Endothelial cell of umbilical vein (primary cell): ENCODE measurements around the gene TANGO6. TPM values are rescaled to one million over a fixed set of nuclear protein-coding genes. Genes with fewer than 3 reads are reported as not detected.

ENCODE experiments used
- BruUV-seq: library from RNA; stranded (reverse); fragments of 400-500 nt; replicated peaks from 2 replicates; lab custom pipeline; 2021; lab: Mats Ljungman, UMichigan
- CTCF ChIA-PET: fragments of 300-600, 350-600 bp; sonication (Branson Sonifier 250); formaldehyde crosslinking; loops from one replicate; lab custom pipeline; 2021; ENCODE audit warnings: antibody characterized with exemption, inconsistent platforms; lab: Charles Lee
- POLR2A ChIA-PET: fragments of 300-600, 350-600 bp; sonication (Branson Sonifier 250); formaldehyde crosslinking; loops from one replicate; lab custom pipeline; 2021; ENCODE audit warnings: antibody characterized with exemption, inconsistent platforms; lab: Charles Lee
- DNase-seq: peaks from one replicate; pipeline ENCODE4 v3.0.0-alpha.2; 2011; ENCODE audit warnings: low read depth, low spot score
- FAIRE-seq: peaks from 2 replicates; lab custom pipeline; 2011; peaks lifted over from hg19 to GRCh38; lab: Jason Lieb, UNC
- H2AFZ ChIP-seq: 2 replicates; pipeline ENCODE4 v1.6.0; 2012; ENCODE audit warnings: low read depth, low read length, control low read depth, inconsistent platforms
- H3K27ac ChIP-seq: 2 replicates; pipeline ENCODE4 v1.5.1; 2011; ENCODE audit warnings: low read depth, mild to moderate bottlenecking, control low read depth, low read length, moderate library complexity; ENCODE audit not compliant: insufficient read depth
- H3K27me3 ChIP-seq, 2 experiments: 2 replicates each; pipeline versions ENCODE4 v1.6.0 to v1.6.1; 2011; ENCODE audit warnings: low read length in 2 of 2, mixed read lengths in 1 of 2; ENCODE audit not compliant: control insufficient read depth in 2 of 2, insufficient read depth in 2 of 2
- H3K36me3 ChIP-seq, 2 experiments: 2 replicates in 1 of 2; 3 replicates in 1 of 2; pipeline ENCODE4 v1.5.1; 2011; ENCODE audit warnings: low read length in 2 of 2, mild to moderate bottlenecking in 1 of 2, moderate library complexity in 1 of 2; ENCODE audit not compliant: control insufficient read depth in 2 of 2, insufficient read depth in 2 of 2; ENCODE audit errors: extremely low read depth in 1 of 2
- H3K4me1 ChIP-seq: 3 replicates; pipeline ENCODE4 v1.5.1; 2011; ENCODE audit warnings: mild to moderate bottlenecking, low read length; ENCODE audit not compliant: control insufficient read depth, insufficient read depth; ENCODE audit errors: extremely low read depth
- H3K4me2 ChIP-seq: 2 replicates; pipeline ENCODE4 v1.6.1; 2011; ENCODE audit warnings: low read length, control low read depth, mixed read lengths; ENCODE audit not compliant: insufficient read depth
- H3K4me3 ChIP-seq, 3 experiments: fragments of 200-600 bp in 1 of 3; sonication (generic), shearing (Covaris generic) in 1 of 3; replicated peaks in 1 of 3; 2 replicates each; pipeline ENCODE4 v1.5.1; 2011 to 2016; ENCODE audit warnings: control low read depth in 3 of 3, low read length in 3 of 3, mild to moderate bottlenecking in 2 of 3, inconsistent platforms in 1 of 3, low read depth in 1 of 3, moderate library complexity in 1 of 3; ENCODE audit not compliant: insufficient read depth in 1 of 3
- H3K79me2 ChIP-seq: 2 replicates; pipeline ENCODE4 v1.6.0; 2012; ENCODE audit warnings: low read length, inconsistent platforms; ENCODE audit not compliant: control insufficient read depth, insufficient read depth
- H3K9ac ChIP-seq: replicated peaks from 2 replicates; pipeline ENCODE3; 2011; ENCODE audit warnings: low read length, control low read depth; ENCODE audit not compliant: insufficient read depth; ENCODE audit errors: extremely low read depth
- H3K9me1 ChIP-seq: replicated peaks from 3 replicates; pipeline ENCODE4 v1.6.0; 2011; ENCODE audit warnings: mild to moderate bottlenecking, low read length; ENCODE audit not compliant: control insufficient read depth, insufficient read depth; ENCODE audit errors: extremely low read depth
- H3K9me3 ChIP-seq: replicated peaks from 2 replicates; pipeline ENCODE4 v1.5.1; 2012; ENCODE audit warnings: low read length, inconsistent platforms; ENCODE audit not compliant: control insufficient read depth, insufficient read depth
- H4K20me1 ChIP-seq: replicated peaks from 2 replicates; pipeline ENCODE3; 2011; ENCODE audit warnings: mild to moderate bottlenecking, low read length; ENCODE audit not compliant: control insufficient read depth, insufficient read depth; ENCODE audit errors: extremely low read depth
- EZH2 ChIP-seq: IDR thresholded peaks from 2 replicates; pipeline ENCODE4 v1.6.1; 2012; ENCODE audit warnings: borderline replicate concordance, low read depth, mild to moderate bottlenecking, moderate library complexity, low read length, inconsistent platforms; ENCODE audit not compliant: severe bottlenecking
- FOS ChIP-seq: IDR thresholded peaks from 2 replicates; pipeline ENCODE4 v1.6.1; 2011; ENCODE audit warnings: mild to moderate bottlenecking, low read length, moderate library complexity, borderline replicate concordance; ENCODE audit not compliant: insufficient read depth
- GATA2 ChIP-seq: IDR thresholded peaks from 2 replicates; pipeline ENCODE4 v1.7.0; 2011; ENCODE audit warnings: low read depth, mild to moderate bottlenecking, moderate library complexity, mixed read lengths, low read length; ENCODE audit not compliant: insufficient read length, insufficient read depth
- JUN ChIP-seq: IDR thresholded peaks from 2 replicates; pipeline ENCODE4 v1.6.1; 2011; ENCODE audit warnings: borderline replicate concordance, low read depth; ENCODE audit not compliant: insufficient read length, insufficient read depth
- MYC ChIP-seq: IDR thresholded peaks from one replicate; pipeline ENCODE4 v1.6.1; 2011; ENCODE audit warnings: mild to moderate bottlenecking, low read depth, low read length
- POLR2A ChIP-seq: IDR thresholded peaks from 2 replicates; pipeline ENCODE4 v1.6.1; 2012; ENCODE audit warnings: low read depth, mild to moderate bottlenecking, control low read depth, low read length
- POLR2AphosphoS5 ChIP-seq: IDR thresholded peaks from 2 replicates; pipeline ENCODE4 v1.6.1; 2012; ENCODE audit warnings: low read depth, mild to moderate bottlenecking, control low read depth, low read length, moderate library complexity; ENCODE audit not compliant: insufficient read depth
- dilution Hi-C: fragments of 300-500 bp; cut with MboI; formaldehyde crosslinking; loops from one replicate; pipeline ENCODE4 v1.15.0; 2019; ENCODE audit warnings: low sequenced_read_pairs; ENCODE audit not compliant: extremely low pct_ligation_motif_present
- intact Hi-C: fragments of 100-400 bp; cut with micrococcal nuclease; formaldehyde crosslinking; loops from one replicate; pipeline ENCODE4 v1.10.0; 2022
- polyA plus RNA-seq, 4 experiments: library from polyadenylated mRNA; depleted of rRNA in 3 of 4; stranded (reverse) in 3 of 4; unstranded in 1 of 4; fragments of >200 nt; gene quantifications; 2 replicates each; pipeline versions ENCODE4 v1.2.1 to v1.2.3, GENCODE V29; 2011 to 2012; ENCODE audit warnings: missing spikeins in 1 of 4
- total RNA-seq: library from RNA; stranded (reverse); gene quantifications from 2 replicates; pipeline ENCODE4 v1.2.3, GENCODE V29; 2021
- TF ChIP-seq, protein P1 (sequence below), 2 donors: IDR thresholded peaks; 1 replicate in 1 of 2; 2 replicates in 1 of 2; pipeline ENCODE4 v1.5.1; 2011; ENCODE audit warnings: low read length in 2 of 2, mild to moderate bottlenecking in 2 of 2, moderate library complexity in 2 of 2, control low read depth in 1 of 2, inconsistent platforms in 1 of 2, low read depth in 1 of 2; ENCODE audit not compliant: insufficient read depth in 1 of 2; ENCODE audit errors: extremely low read depth in 1 of 2
- TF ChIP-seq, protein P2 (sequence below): IDR thresholded peaks from 2 replicates; pipeline ENCODE4 v1.6.1; 2011; ENCODE audit not compliant: insufficient read depth, insufficient read length

Gene TANGO6
- total and polyA plus RNA-seq, 2 donors (not counting 3 experiments of a cell fraction or from before 2014, with no cell fraction given): 6.7 to 21.2 TPM

DNA sequence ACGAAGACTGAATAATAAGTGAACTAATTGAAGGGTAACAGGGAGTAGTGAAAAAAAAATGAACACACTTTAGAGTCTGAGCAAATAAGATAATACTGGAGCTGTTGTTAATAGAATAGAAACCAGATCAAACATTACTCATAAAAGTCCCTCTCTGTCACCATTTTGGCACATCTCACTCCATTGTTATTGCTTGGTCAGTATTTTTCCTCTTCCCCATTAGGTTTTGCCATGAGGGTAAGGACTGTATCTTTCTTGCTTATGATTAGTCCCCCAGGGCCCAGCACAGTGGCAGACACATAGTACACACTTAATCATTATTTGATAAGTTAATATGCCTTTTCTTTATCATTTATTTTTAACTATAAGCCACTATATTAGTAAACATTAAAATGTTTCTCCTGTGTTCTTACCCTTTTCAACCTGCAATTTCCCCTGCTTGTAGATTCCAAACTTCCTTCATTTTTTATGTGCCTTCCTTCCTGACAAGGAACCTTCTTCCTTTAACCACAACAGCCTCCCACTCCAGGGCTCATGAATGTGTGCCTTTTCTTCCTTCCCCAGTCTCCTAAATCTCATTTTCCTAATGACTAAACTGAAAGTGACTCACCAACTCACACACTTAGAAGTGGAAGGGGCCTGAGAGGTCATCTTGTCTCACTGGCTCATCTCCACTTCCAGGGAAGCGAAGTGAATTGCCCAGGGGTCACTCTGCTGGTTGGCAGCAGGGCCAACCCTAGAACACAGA lies 173.9 kb downstream of the TANGO6 start:
- no TSS peak for BruUV-seq
- peak; percentile 90 for FAIRE-seq

More for the DNA sequence above, 173.9 kb downstream of the TANGO6 start:
- intact Hi-C loops (loop anchor here (1.0 kb wide), 1 partner anchor 23 kb away; no protein-coding TSS in a partner anchor), dilution Hi-C loops (no loop called here)
- H3K36me3 ChIP-seq: no peaks in the 10 kb centered on the region
- no peak overlapping the region for H3K4me3 ChIP-seq
- peak overlapping the region; percentile 41 for H3K4me2 ChIP-seq
- H2AFZ ChIP-seq: no peak overlapping the region
- H3K4me1 ChIP-seq: peaks cover 26% of the 10 kb centered on the region
- peak; percentile 92 for DNase-seq
- H3K27ac ChIP-seq: peak overlapping the region; percentile 82
- POLR2A ChIA-PET: no interaction called here
- TF ChIP-seq, protein P1, sequence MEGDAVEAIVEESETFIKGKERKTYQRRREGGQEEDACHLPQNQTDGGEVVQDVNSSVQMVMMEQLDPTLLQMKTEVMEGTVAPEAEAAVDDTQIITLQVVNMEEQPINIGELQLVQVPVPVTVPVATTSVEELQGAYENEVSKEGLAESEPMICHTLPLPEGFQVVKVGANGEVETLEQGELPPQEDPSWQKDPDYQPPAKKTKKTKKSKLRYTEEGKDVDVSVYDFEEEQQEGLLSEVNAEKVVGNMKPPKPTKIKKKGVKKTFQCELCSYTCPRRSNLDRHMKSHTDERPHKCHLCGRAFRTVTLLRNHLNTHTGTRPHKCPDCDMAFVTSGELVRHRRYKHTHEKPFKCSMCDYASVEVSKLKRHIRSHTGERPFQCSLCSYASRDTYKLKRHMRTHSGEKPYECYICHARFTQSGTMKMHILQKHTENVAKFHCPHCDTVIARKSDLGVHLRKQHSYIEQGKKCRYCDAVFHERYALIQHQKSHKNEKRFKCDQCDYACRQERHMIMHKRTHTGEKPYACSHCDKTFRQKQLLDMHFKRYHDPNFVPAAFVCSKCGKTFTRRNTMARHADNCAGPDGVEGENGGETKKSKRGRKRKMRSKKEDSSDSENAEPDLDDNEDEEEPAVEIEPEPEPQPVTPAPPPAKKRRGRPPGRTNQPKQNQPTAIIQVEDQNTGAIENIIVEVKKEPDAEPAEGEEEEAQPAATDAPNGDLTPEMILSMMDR (IDR thresholded peaks at IDR 0.05; ENCODE audit: extremely low read depth in 1 of 2, insufficient read depth in 1 of 2, low read depth in 1 of 2, low read length in 2 of 2): no peak
- TF ChIP-seq MYC: no peak
- TF ChIP-seq GATA2: peak; percentile 81
- TF ChIP-seq, protein P2, sequence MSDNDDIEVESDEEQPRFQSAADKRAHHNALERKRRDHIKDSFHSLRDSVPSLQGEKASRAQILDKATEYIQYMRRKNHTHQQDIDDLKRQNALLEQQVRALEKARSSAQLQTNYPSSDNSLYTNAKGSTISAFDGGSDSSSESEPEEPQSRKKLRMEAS: no peak
- TF ChIP-seq POLR2AphosphoS5: peak; percentile 34
- no peak for TF ChIP-seq EZH2
- peak; percentile 91 for TF ChIP-seq FOS
- peak; percentile 69 for TF ChIP-seq JUN
- no peak for TF ChIP-seq POLR2A
- H3K27me3 ChIP-seq: no peaks in the 10 kb centered on the region
- H3K9me1 ChIP-seq: no peaks in the 10 kb centered on the region
- no peaks in the 10 kb centered on the region for H3K79me2 ChIP-seq
- H3K9ac ChIP-seq: peak overlapping the region; percentile 32
- H3K9me3 ChIP-seq: no peaks in the 10 kb centered on the region
- H4K20me1 ChIP-seq: no peaks in the 10 kb centered on the region
- CTCF ChIA-PET: interaction anchor here (1.4 to 1.5 kb wide), 2 partner anchors 10 to 18 kb away, joined by 3 to 5 read pairs; no protein-coding TSS in a partner anchor
